ENCODE measurements around the gene VPS52. TPM values are rescaled to one million over a fixed set of nuclear protein-coding genes. Genes with fewer than 3 reads are reported as not detected.

The VPS52 gene
- total RNA-seq, 2 experiments from 2014 or later = 50.4 to 73.5 TPM

DNA sequence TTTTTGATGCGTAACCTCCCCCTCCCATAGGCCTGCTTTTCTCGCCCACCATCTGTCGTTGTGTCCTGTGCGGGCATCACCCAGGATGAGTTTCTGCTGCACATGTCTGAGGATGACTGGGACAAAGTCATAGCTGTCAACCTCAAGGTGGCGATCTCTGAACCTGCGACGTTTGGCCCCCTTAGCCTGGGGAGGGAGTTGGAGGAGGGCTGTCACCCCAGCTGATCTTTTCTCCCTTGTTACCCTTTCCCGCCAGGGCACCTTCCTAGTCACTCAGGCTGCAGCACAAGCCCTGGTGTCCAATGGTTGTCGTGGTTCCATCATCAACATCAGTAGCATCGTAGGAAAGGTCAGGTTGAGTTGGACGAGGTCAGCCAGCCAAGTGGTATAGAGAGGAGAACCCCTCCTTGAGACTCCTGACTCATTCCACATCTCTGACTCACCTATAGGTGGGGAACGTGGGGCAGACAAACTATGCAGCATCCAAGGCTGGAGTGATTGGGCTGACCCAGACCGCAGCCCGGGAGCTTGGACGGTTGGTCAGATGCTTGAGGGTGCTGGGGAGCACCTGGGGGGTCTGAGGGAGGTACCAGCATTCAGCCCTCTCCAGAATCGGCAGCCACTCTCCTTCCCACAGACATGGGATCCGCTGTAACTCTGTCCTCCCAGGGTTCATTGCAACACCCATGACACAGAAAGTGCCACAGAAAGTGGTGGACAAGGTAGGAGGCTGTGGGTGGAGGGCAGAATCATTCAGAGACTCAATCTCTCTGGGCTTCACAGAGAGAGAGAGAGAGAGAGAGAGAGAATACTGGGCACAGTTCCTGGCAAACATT lies 66.3 kb downstream of the VPS52 start:
- peaks cover 29% of the 10 kb centered on the region for H3K36me3 ChIP-seq (ENCODE audit: insufficient read depth, low read length)
- ChIA-PET POLR2A (no interaction called here), CTCF (ENCODE audit: unreplicated experiment) (interaction anchor here (0.8 to 1.0 kb wide), 3 partner anchors 41 to 44 kb away, joined by 3 to 9 read pairs (median 3); no protein-coding TSS in a partner anchor)
- no peaks in the 10 kb centered on the region for H3K9me2 ChIP-seq (ENCODE audit: insufficient read depth, low read length)
- peak overlapping the region; percentile 78 for H3K4me3 ChIP-seq (ENCODE audit: low read depth, low read length, poor library complexity, severe bottlenecking)
- no peaks in the 10 kb centered on the region for H3K9me3 ChIP-seq (ENCODE audit: low read length)
- H3K4me2 ChIP-seq (ENCODE audit: low read length) = peak overlapping the region; percentile 92
- no TSS peak for BruUV-seq (replicated peaks)
- peak overlapping the region; percentile 61; the same call in 1 of the 2 replicates for H2AFZ ChIP-seq (ENCODE audit: low read length)
- TF ChIP-seq, protein P1, sequence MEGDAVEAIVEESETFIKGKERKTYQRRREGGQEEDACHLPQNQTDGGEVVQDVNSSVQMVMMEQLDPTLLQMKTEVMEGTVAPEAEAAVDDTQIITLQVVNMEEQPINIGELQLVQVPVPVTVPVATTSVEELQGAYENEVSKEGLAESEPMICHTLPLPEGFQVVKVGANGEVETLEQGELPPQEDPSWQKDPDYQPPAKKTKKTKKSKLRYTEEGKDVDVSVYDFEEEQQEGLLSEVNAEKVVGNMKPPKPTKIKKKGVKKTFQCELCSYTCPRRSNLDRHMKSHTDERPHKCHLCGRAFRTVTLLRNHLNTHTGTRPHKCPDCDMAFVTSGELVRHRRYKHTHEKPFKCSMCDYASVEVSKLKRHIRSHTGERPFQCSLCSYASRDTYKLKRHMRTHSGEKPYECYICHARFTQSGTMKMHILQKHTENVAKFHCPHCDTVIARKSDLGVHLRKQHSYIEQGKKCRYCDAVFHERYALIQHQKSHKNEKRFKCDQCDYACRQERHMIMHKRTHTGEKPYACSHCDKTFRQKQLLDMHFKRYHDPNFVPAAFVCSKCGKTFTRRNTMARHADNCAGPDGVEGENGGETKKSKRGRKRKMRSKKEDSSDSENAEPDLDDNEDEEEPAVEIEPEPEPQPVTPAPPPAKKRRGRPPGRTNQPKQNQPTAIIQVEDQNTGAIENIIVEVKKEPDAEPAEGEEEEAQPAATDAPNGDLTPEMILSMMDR (conservative IDR thresholded peaks at IDR 0.05; ENCODE audit: low read length) = peak; percentile 68
- TF ChIP-seq EZH2phosphoT487 (IDR thresholded peaks at IDR 0.05; ENCODE audit: borderline replicate concordance, low read depth, low read length) = no peak
- H3K27ac ChIP-seq (ENCODE audit: low read depth, low read length, poor library complexity, severe bottlenecking) = peak overlapping the region; percentile 6
- DNase-seq (ENCODE audit: low spot score) = peak; percentile 54
- no peaks in the 10 kb centered on the region for H4K20me1 ChIP-seq (ENCODE audit: insufficient read depth, low read length)
- H3K4me1 ChIP-seq (ENCODE audit: insufficient read depth, low read length, poor library complexity, severe bottlenecking) = peaks cover 54% of the 10 kb centered on the region
- intact Hi-C loops (cut with micrococcal nuclease; ENCODE audit: unreplicated experiment) = loop anchor here (1.0 to 10.0 kb wide), 2 partner anchors 43 to 209 kb away; partner anchors contain the start of genes CUTA and PHF1
- H3K79me2 ChIP-seq (ENCODE audit: insufficient read depth, low read depth, low read length) = peaks cover 21% of the 10 kb centered on the region; the same call in 1 of the 2 replicates

- Histone ChIP-seq H3K4me3 (ENCODE audit: low read depth, low read length, poor library complexity, severe bottlenecking) (peak within 1 kb of the TSS; percentile 78), H3K79me2 (ENCODE audit: insufficient read depth, low read depth, low read length) (peaks cover 25% of the 10 kb centered on the region; the same call in 1 of the 2 replicates), H2AFZ (ENCODE audit: low read length) (peak within 1 kb of the TSS; percentile 61), H3K36me3 (ENCODE audit: insufficient read depth, low read length) (peaks cover 24% of the 10 kb centered on the region), H3K4me2 (ENCODE audit: low read length) (peak within 1 kb of the TSS; percentile 92), H3K4me1 (ENCODE audit: insufficient read depth, low read length, poor library complexity, severe bottlenecking) (peaks cover 55% of the 10 kb centered on the region), H4K20me1 (ENCODE audit: insufficient read depth, low read length) (no peaks in the 10 kb centered on the region), H3K9me3 (ENCODE audit: low read length) (no peaks in the 10 kb centered on the region), H3K9me2 (ENCODE audit: insufficient read depth, low read length) (no peaks in the 10 kb centered on the region), H3K27ac (ENCODE audit: low read depth, low read length, poor library complexity, severe bottlenecking) (peak within 1 kb of the TSS; percentile 9)
- POLR2A ChIA-PET = interaction anchor here (0.6 kb wide), 1 partner anchor 184 kb away, joined by 3 read pairs; no protein-coding TSS in a partner anchor
- DNase-seq (ENCODE audit: low spot score) = peak; percentile 95
- intact Hi-C loops (cut with micrococcal nuclease; ENCODE audit: unreplicated experiment) = loop anchor here (1.0 to 10.0 kb wide), 2 partner anchors 44 to 210 kb away; partner anchors contain the start of genes CUTA and PHF1
- CTCF ChIA-PET (ENCODE audit: unreplicated experiment) = interaction anchor here (0.6 to 1.0 kb wide), 6 partner anchors 42 to 859 kb away, joined by 3 to 12 read pairs (median 6); no protein-coding TSS in a partner anchor
- BruUV-seq (replicated peaks) = no TSS peak
- no peak for TF ChIP-seq EZH2phosphoT487 (IDR thresholded peaks at IDR 0.05; ENCODE audit: borderline replicate concordance, low read depth, low read length)
- TF ChIP-seq, protein P1 (conservative IDR thresholded peaks at IDR 0.05; ENCODE audit: low read length) = no peak
These were observed 67.1 kb downstream of the VPS52 start, which contains the start of gene HSD17B8 for GRCh38 chr6:33204415-33205190. HSD17B8 (plus strand) TSS chr6:33204655; CDS start chr6:33204669, 14 bp downstream.
